Mesenteric fat pad (tissue), 1 donor: ENCODE measurements around the gene PRSS22. TPM values are rescaled to one million over a fixed set of nuclear protein-coding genes. Genes with fewer than 3 reads are reported as not detected.
A peak's percentile ranks its signal among the peaks of the same experiment; 100 is the strongest.

Experiments used
- DNase-seq: peaks from one replicate; pipeline ENCODE4 v3.0.0-alpha.2; 2020; ENCODE audit warnings: low spot score
- total RNA-seq: library from RNA; stranded (reverse); fragmentation: NEBNext Ultra II Directional; extraction: Animal tissue kit (Norgen Biotek cat#: 25700); gene quantifications from one replicate; pipeline ENCODE4 v1.2.1, GENCODE V29; 2021
- donor health status: DM: yes; HTN: yes; CAD: no.

The PRSS22 gene
- total RNA-seq, 1 donor from 2014 or later: not detected

GRCh38 chr16:2829501-2830354 is 28.2 kb downstream of the PRSS22 start, which contains the start of gene ZG16B:
ZG16B (plus strand) TSS chr16:2830303; CDS start chr16:2830442, 139 bp downstream.
- DNase-seq: no peak

DNA sequence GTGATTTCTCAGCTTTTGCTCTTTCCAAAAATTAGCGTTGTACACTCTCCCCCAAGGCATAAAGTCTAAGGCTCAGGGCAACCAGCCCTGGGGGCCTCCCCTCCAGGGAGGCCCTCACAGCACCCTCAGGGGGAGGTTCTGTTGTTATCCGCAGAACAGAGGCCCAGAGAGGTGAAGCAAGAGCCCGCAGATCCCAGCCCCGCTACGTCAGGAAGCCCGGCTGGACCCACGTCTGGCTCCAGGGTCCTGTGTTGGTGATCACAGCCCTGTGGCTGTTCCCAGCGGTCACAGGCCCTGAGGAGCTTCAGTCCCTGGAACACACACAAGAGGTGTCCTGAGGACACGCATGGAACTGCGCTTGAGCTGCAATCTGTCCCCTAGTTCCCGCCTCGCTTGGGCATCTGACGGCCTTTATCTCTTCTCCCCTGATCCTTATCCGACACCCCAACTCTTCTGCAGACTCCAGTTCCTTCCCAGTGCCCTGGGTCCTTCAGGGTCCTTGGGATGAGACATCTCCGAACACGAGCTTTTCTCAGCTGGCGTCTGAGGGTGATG is 29.0 kb downstream of the PRSS22 start:
- DNase-seq: no peak

DNA sequence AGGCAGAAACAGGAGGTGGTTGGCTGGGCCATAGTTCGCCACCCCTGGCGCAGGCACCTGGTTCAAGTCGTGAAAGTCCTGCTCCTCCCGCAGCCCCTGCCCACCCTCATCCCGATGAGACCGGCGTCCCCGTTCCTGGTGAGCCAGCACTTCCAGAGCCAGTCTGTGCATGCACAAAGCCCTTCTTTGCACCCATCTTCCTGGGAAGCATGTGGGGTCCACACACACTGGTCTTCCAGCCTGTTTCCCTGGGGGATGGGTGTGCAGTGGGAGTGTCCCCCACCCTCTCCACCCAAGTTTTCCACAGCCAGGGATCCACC is 29.5 kb downstream of the PRSS22 start:
- DNase-seq: no peak

DNA sequence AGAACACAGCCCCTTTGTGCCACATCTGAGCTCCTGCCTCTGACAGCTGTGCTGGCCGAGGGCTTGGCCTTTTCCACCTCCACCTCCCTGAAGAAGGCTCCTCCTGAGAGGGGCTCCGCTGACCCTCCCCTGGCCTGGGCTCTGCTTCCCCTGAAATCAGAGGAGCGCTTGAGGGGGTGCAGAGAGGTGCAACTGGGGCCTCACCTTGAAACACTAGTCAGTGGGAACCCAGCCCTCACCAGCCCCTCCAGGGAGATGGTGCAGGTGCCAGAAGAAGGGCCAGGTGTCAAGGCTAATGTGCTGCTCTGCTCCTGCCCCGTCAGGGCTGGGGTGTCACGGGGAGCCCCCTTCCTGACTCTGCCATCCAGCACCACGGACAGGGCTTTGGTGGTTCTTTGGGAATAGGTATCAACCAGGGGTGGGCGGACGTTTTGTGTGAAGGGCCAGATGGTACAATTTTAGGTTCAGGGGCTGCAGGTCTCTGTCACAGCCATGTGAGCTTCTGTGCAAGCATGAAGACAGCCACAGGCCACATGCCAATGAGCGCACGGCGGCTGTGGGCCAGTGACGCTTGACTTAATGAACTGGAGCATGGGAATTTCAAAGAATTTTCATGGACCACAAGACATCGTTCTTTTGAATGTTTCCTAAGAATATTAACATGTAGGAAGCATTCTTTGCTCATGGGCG is 30.0 kb downstream of the PRSS22 start:
- DNase-seq: no peak

- no peak for DNase-seq
These were observed 30.6 kb downstream of the PRSS22 start for GRCh38 chr16:2827374-2827791.

DNA sequence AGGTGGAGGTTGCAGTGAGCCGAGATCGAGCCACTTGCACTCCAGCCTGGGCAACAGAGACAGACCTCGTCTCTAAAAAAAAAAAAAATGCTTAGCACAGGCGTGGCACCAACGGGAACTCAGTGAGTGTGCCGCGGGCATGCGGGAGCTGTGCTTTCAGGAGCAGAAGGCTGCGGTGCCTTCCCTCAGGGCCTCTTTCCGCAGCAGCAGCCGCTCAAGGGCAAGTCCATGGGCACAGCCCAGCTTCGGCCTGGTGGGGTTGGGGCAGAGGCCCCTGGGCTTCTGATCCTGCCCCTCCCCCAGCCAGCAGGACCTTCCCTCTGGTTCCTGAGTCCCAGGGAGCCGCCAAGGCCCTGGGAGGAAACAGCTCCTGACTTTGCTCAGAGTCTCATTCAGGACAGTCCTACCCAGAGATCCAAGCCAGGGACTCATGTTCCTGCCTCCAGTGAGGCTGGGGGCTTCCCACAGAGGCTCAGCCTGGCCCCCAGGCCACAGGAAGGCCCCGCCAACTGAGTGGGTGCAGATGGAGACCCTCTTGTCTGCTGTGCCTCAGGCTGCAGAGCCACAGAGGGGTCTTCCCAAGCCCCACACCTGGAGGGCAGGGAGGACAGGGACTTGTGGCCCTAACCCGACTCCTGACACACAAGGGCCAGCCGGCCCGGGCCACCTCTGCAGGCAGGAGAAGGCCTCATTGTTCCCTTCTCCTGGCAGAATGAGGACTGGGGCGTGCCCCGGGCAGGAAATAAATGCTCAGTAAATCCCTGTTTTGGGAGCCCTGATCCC is 31.2 kb downstream of the PRSS22 start:
- peak; percentile 57 for DNase-seq

DNA sequence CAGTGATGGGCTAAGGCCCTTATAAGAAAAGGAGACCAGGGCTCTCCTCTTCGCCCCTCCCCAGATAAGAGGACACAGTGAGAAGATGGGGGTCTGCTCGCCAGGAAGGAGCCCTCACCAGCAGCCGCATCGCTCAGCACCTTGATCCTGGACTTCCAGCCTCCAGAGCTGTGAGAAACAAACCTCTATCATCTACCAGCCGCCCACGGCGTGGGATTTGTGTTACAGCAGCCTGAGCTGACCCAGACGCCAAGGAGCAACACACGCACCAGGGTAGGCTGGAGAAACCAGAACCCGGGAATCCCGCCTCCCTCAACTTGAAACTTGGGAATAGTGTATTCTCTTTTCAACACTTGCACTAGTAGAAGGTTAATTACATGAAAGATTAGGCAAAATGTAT is 32.1 kb downstream of the PRSS22 start:
- DNase-seq: peak; percentile 73

DNA sequence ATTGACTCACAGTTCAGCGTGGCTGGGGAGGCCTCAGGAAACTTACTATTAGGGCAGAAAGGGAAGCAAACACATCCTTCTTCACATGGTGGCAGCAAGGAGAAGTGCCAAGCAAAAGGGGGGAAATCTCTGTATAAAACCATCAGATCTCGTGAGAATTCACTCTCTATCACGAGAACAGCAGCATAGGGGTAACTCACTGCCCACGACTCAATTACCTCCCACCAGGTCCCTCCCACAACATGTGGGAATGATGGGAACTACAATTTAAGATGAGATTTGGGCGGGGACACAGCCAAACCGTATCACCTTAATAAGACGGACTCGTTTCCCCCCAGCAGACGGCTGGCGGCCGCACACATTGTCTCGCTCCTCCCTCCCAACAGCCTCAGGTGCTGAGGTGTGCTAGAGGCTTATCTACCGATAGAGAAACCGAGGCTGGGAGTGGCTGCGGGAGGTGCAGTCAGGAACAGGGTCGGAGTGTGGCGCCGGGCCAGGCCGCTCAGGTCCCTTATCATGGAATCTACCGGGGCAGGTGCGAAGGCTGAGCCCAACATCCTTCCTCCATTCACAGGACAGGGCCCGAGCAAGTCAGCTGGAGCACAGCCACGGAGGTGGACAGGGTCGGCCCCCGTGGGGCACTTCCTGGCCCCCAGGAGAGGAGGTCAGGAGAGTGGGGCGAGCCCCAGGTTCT is 32.8 kb downstream of the PRSS22 start:
- peak; percentile 67 for DNase-seq

DNA sequence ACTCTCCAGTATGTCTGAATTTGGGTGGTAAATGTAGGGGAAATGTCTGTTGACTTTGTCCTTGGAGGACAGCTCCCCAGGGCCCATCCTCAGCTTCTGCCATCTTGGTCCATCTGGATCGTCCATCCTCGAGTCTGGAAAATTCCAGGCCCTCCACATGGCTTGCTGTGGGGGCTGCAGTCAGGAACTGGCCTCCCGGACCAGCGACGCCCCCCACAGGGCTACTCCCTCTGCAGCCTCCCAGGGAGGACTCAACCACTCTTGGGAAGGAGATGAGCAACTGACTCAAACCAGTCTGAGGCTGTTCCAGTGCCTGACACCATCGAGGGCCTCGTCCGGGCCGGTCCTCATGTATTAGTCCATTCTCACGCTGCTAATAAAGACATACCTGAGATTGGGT is 33.3 kb downstream of the PRSS22 start:
- DNase-seq: peak; percentile 84

DNA sequence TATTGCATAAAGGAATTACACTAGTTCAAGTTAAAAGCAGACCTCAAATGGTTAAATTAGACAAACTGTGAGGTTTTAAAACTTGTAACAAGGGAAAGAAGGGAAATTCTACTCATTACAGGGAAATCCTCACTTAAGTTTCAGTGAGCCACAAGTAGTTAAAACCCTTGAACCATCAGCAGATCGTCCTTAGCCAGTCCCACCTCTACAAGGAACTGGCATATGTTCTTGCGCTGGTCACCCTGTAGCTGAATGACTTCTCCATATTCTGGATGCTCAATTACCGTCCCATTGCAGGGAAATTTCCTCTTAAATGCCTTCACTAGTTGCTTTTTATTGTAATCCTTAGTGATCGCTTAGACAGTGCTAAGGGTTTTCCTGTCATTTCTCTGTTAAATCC is 35.5 kb downstream of the PRSS22 start:
- no peak for DNase-seq

- DNase-seq: no peak
These were observed 35.8 kb downstream of the PRSS22 start for GRCh38 chr16:2822158-2822495.

DNA sequence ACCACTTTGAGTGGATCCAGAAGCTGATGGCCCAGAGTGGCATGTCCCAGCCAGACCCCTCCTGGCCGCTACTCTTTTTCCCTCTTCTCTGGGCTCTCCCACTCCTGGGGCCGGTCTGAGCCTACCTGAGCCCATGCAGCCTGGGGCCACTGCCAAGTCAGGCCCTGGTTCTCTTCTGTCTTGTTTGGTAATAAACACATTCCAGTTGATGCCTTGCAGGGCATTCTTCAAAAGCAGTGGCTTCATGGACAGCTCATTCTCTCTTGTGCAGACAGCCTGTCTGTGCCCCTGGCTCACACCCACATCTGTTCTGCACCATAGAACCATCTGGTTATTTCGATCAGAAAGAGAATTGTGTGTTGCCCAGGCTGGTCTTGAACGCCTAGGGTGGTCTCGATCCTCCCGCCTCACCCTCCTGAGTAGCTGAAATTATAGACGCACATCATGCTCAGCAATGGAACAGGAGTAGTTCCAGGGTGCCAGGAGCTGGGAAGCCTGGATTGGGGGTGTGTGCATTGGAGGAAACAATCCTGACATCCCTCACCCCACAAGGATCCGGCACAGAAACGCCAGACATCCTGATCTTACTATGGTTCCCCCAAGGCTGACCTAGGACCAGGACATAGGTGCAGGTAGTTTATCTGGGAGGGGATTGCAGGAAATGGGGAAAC is 36.3 kb downstream of the PRSS22 start:
- no peak for DNase-seq

DNA sequence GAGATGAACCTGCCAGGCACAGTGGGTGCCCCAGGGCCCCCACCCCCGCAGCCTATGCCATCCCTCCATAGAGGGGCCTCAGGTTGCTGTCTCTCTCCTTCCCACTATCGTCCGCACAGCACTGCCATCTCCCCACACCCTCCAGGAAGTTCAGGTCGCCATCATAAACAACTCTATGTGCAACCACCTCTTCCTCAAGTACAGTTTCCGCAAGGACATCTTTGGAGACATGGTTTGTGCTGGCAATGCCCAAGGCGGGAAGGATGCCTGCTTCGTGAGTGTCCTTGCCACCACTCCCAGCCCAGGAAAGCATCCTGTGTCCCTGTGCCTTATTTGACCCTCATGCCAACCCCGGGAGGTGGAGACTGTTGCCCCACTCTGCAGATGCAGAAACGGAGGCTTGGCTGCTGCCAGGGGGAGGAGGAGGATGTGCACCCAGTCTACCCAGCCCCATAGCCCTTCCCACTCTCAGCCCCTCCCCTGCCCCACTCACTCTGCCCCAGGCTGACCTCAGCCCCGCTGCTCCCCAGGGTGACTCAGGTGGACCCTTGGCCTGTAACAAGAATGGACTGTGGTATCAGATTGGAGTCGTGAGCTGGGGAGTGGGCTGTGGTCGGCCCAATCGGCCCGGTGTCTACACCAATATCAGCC is 37.0 kb downstream of the PRSS22 start:
- peak; percentile 80 for DNase-seq

GRCh38 chr16:2819939-2820835 is 37.8 kb downstream of the PRSS22 start:
- peak; percentile 75 for DNase-seq

DNA sequence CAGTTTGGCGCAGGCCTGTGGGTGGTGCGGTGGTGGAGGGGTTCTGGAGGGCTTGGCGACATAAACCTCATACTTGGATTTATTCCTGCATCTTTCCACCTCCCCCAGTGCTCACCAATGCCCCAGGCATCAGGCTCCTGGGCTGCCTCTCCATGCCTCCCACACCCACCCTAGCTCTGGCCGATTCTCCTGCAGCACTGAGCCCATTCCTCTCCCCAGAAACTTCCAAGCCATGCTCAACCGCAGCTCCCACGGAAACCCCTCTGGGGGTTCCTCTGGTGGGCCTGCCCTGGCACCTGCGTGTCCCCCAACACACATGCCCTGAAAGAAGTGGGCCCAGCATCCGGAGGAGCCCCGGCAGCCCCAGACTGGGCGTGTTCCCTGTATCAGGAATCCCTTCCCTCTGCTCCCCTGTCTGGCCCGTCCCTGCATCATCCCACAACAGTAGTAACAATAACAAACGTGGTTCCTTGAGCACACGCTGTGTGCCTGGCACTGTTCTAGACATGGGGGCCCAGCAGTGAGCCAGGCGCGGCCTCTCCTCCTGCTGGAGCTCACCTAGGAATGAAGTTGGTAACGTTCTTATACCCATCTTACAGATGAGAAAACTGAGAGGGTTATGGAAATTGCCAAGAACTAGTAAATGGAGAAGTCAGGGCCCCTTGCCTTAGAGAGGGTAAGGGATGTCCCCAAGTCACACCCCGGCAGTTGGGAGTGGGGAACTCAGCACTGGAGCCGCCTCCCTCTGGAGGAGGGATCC is 38.6 kb downstream of the PRSS22 start:
- peak; percentile 79 for DNase-seq

- DNase-seq: peak; percentile 71
These were observed 39.6 kb downstream of the PRSS22 start for GRCh38 chr16:2818272-2818876.
